Gastrocnemius medialis (tissue), 4 donors: ENCODE results near the gene CA14.

Experiments used
- CTCF ChIP-seq, 5 experiments: fragments of 450-650 bp in 3 of 5; fragments of 200-600 bp in 2 of 5; sonication (generic) in 2 of 5; IDR thresholded peaks in 4 of 5; conservative IDR thresholded peaks in 1 of 5; 1 replicate in 4 of 5; 2 replicates in 1 of 5; pipeline ENCODE4 v1.5.1; 2016 to 2019; ENCODE audit warnings: antibody characterized with exemption in 5 of 5, mild to moderate bottlenecking in 3 of 5, moderate library complexity in 3 of 5
- POLR2A ChIP-seq, 2 donors: fragments of 450-650 bp; IDR thresholded peaks; one replicate each; pipeline ENCODE4 v1.6.1; 2017; ENCODE audit warnings: antibody characterized with exemption in 2 of 2, mild to moderate bottlenecking in 2 of 2, moderate library complexity in 2 of 2

DNA sequence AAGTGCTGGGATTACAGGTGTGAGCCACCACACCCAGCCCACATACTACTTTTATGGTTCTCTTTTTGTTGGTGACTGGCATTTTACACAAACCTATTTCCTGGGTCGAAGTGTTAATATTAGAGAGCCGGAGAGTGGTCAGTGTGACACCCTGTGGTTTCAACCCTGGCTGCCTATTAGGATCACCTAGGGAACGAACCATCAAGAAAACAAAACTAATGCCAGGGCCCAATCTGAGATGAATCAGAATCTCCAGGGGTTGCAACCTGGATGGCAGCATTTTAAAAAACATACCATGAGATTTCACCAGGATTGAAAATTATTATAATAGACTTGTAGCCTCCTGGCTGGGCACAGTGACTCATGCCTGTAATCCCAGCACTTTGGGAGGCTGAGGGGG lies 42.1 kb downstream of the CA14 start:
- TF ChIP-seq CTCF (IDR thresholded peaks at IDR 0.05 in 4 of 5, conservative IDR thresholded peaks at IDR 0.05 in 1 of 5): no peak
- TF ChIP-seq POLR2A (IDR thresholded peaks at IDR 0.05): no peak
